DND-41 (cell line): ENCODE results near the gene PDIA5.

ENCODE experiments used
- ATAC-seq: fragments of 200-7000 bp; cut with Tn5 transposase; 3 replicates; pipeline ENCODE4 v1.9.1; 2021; ENCODE audit warnings: low read depth; ENCODE audit not compliant: insufficient read depth
- DNase-seq: peaks from one replicate; pipeline ENCODE4 v3.0.0-alpha.2; 2020
- H2AFZ ChIP-seq: 2 replicates; pipeline ENCODE4 v1.6.0; 2012; ENCODE audit warnings: low read depth, low read length
- H3K27ac ChIP-seq: 2 replicates; pipeline ENCODE4 v1.5.1; 2012; ENCODE audit warnings: low read length, inconsistent platforms
- H3K27me3 ChIP-seq: fragments of 200-600 bp; sonication (generic); 2 replicates; pipeline ENCODE4 v1.6.0; 2012; ENCODE audit warnings: low read length, mild to moderate bottlenecking, inconsistent platforms; ENCODE audit not compliant: insufficient read depth, poor library complexity
- H3K36me3 ChIP-seq: 2 replicates; pipeline ENCODE4 v1.5.1; 2012; ENCODE audit warnings: low read length, inconsistent platforms; ENCODE audit not compliant: insufficient read depth
- H3K4me1 ChIP-seq: 2 replicates; pipeline ENCODE4 v1.5.1; 2012; ENCODE audit warnings: mild to moderate bottlenecking, low read length; ENCODE audit not compliant: insufficient read depth
- H3K4me2 ChIP-seq: 2 replicates; pipeline ENCODE4 v1.6.0; 2012; ENCODE audit warnings: mild to moderate bottlenecking, moderate library complexity, low read length, inconsistent platforms; ENCODE audit not compliant: insufficient read depth
- H3K4me3 ChIP-seq, 2 experiments: fragments of 200-600 bp in 1 of 2; shearing (Covaris generic) in 1 of 2; 2 replicates each; pipeline ENCODE4 v1.5.1; 2012 to 2016; ENCODE audit warnings: inconsistent platforms in 2 of 2, low read length in 2 of 2, mild to moderate bottlenecking in 2 of 2, low read depth in 1 of 2, moderate library complexity in 1 of 2
- H3K79me2 ChIP-seq: 2 replicates; pipeline ENCODE4 v1.6.0; 2012; ENCODE audit warnings: low read length, inconsistent platforms; ENCODE audit not compliant: insufficient read depth
- H3K9ac ChIP-seq: 2 replicates; pipeline ENCODE4 v1.6.0; 2012; ENCODE audit warnings: low read depth, mild to moderate bottlenecking, inconsistent platforms, low read length, moderate library complexity
- H3K9me3 ChIP-seq: 2 replicates; pipeline ENCODE4 v1.5.1; 2012; ENCODE audit warnings: low read length, moderate library complexity, mild to moderate bottlenecking, inconsistent platforms; ENCODE audit not compliant: insufficient read depth, severe bottlenecking
- H4K20me1 ChIP-seq: 2 replicates; pipeline ENCODE4 v1.6.0; 2012; ENCODE audit warnings: low read length; ENCODE audit not compliant: insufficient read depth
- EZH2 ChIP-seq: IDR thresholded peaks from 3 replicates; pipeline ENCODE4 v1.6.1; 2012; ENCODE audit warnings: borderline replicate concordance, low read depth, mild to moderate bottlenecking, moderate library complexity, low read length, inconsistent platforms; ENCODE audit not compliant: severe bottlenecking
- TF ChIP-seq, protein P1 (sequence below): IDR thresholded peaks from 2 replicates; pipeline ENCODE4 v1.5.1; 2012; ENCODE audit warnings: borderline replicate concordance, low read length, moderate library complexity, mild to moderate bottlenecking; ENCODE audit not compliant: poor library complexity, severe bottlenecking; ENCODE audit errors: extremely low read depth

PDIA5 gene

DNA sequence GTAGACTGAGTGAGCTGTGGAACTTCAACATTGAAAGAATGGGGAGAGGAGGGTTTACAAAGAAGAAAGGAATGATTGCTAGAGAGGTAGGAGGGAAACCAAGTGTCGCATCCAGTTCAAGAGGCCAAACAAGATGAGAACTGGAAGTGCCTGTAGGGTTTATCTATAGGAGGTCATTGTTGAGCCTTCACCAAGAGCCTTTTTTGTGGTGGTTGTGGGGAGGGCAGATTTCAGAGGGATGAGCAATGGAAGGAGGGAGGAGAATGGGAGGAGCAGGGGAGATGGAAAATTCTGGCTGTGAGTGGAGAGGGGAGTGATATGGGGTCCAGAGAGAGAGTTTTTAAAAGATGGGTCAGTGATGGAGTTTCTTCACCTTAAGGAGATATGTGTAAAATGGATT is 8.5 kb downstream of the PDIA5 start:
- Histone ChIP-seq H3K4me3 (no peak overlapping the region), H2AFZ (no peak overlapping the region), H3K79me2 (peaks cover 57% of the 10 kb centered on the region), H3K9me3 (no peaks in the 10 kb centered on the region), H3K36me3 (no peaks in the 10 kb centered on the region), H3K27me3 (no peaks in the 10 kb centered on the region), H3K4me1 (0 out of 2 replicates have a peak, but pooled peaks cover 6% of the 10 kb centered on the region), H3K9ac (no peak overlapping the region), H3K4me2 (no peak overlapping the region), H4K20me1 (peaks cover 50% of the 10 kb centered on the region), H3K27ac (no peak overlapping the region)
- ATAC-seq: no peak
- no peak for DNase-seq
- TF ChIP-seq, protein P1, sequence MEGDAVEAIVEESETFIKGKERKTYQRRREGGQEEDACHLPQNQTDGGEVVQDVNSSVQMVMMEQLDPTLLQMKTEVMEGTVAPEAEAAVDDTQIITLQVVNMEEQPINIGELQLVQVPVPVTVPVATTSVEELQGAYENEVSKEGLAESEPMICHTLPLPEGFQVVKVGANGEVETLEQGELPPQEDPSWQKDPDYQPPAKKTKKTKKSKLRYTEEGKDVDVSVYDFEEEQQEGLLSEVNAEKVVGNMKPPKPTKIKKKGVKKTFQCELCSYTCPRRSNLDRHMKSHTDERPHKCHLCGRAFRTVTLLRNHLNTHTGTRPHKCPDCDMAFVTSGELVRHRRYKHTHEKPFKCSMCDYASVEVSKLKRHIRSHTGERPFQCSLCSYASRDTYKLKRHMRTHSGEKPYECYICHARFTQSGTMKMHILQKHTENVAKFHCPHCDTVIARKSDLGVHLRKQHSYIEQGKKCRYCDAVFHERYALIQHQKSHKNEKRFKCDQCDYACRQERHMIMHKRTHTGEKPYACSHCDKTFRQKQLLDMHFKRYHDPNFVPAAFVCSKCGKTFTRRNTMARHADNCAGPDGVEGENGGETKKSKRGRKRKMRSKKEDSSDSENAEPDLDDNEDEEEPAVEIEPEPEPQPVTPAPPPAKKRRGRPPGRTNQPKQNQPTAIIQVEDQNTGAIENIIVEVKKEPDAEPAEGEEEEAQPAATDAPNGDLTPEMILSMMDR: no peak
- TF ChIP-seq EZH2: no peak

DNA sequence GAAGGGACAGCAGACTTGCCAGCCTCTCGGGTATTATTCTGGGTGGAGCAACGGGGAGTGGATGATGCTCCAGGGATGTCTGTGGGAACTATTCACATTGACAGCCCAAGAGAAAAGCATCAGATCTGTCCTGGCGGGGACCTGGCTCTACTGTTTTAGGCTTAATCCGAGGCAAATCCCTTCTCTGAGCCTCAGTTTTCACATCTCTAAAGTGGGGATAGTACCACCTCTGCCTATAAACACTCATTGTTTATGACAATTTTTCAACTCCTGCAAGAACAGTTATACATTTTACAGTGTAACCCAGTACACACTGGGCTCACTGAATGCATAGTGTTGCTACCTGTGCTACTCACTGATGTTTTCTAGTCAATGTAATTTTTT is 9.3 kb downstream of the PDIA5 start:
- Histone ChIP-seq H3K4me3 (no peak overlapping the region), H4K20me1 (peaks cover 47% of the 10 kb centered on the region), H3K4me1 (0 out of 2 replicates have a peak, but pooled peaks cover 6% of the 10 kb centered on the region), H3K36me3 (no peaks in the 10 kb centered on the region), H3K27ac (no peak overlapping the region), H3K4me2 (no peak overlapping the region), H3K27me3 (no peaks in the 10 kb centered on the region), H3K79me2 (peaks cover 53% of the 10 kb centered on the region), H2AFZ (no peak overlapping the region), H3K9me3 (no peaks in the 10 kb centered on the region), H3K9ac (no peak overlapping the region)
- no peak for DNase-seq
- TF ChIP-seq, protein P1: no peak
- TF ChIP-seq EZH2: no peak
- no peak for ATAC-seq

DNA sequence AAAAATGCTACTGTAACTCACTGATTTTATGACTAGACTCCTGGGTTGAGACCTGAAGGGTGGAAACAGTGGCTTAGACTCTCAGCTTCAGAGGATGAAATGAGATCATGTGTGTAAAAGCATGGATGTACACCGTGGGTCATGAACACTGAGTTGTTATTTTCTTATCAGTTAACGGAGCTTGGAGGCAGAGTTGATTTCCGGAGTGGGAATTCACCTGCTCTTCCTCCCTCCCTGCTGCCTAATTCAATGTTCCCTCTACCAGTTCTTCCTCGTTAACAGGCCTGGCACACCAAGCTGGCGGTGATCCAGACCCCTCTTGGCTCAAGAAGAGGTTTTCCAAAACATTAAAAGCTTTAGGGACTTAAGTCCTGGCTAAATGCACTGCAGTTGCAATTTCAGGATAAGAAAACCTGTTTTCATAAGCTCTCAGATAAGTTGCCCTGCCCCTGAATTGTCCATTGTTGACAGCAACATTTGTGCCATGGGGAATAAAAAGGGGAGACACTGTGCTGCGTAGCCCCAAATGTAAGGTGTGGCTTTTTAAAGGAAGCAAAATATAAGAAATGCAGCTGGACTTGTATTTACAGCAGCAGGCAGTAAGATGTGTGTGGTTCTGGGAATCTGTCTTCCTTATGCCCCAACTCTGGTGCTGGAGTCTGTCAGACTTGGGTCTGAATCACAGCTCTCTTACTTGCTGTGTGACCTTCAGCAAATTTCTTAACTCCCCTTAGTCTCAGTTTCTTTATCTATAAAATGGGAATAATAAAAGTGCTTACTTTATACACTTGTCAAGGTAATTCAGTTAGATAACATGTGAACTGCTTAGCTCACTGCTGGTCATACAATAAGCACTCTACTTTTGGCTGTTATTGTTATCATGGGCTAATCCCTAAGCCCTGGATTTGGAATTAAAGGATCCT is 9.9 kb downstream of the PDIA5 start:
- Histone ChIP-seq H3K9ac (no peak overlapping the region), H3K4me2 (no peak overlapping the region), H3K9me3 (no peaks in the 10 kb centered on the region), H4K20me1 (peaks cover 45% of the 10 kb centered on the region), H3K36me3 (no peaks in the 10 kb centered on the region), H3K27ac (no peak overlapping the region), H3K79me2 (peaks cover 50% of the 10 kb centered on the region), H3K4me1 (peaks cover 6% of the 10 kb centered on the region; the same call in 1 of the 2 replicates), H3K27me3 (no peaks in the 10 kb centered on the region), H3K4me3 (no peak overlapping the region), H2AFZ (no peak overlapping the region)
- TF ChIP-seq, protein P1: no peak
- TF ChIP-seq EZH2: no peak
- DNase-seq: no peak
- no peak for ATAC-seq
